ENCODE results near the gene DNMT3L. TPM values are rescaled to one million over a fixed set of nuclear protein-coding genes. Genes with fewer than 3 reads are reported as not detected.
"Not testable (repeated sequence)": the region's sequence is repeated elsewhere in the genome, so short reads cannot be mapped to it uniquely, and the experiment has no call there.

Gene DNMT3L
- total and polyA plus RNA-seq, 2 experiments from 2014 or later: not detected

DNA sequence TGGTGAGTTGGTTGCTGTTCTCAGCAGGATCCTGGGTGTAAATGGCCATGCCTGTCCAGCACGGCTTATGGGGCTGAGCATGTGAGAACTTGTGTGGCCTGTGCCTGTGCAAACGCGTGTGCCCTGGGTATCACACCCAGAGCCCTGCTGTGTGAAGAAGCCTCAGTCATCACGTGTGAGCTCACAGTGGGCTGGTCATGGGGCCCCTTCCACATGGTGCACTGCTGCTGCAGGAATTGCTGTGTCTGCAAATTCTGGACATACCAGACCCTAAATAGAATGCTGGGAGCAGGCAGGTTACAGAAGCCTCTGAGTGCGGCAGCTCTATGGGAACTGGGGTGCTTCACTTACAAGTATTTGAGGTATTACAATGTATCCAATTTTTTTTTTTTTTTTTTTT lies 38.4 kb downstream of the DNMT3L start:
- not testable (repeated sequence) for H3K9me3 ChIP-seq (ENCODE audit: low read depth); H3K4me3 ChIP-seq; H3K4me1 ChIP-seq (ENCODE audit: low read depth); DNase-seq (ENCODE audit: low read depth in 1 of 2, low spot score in 1 of 2); H3K27me3 ChIP-seq; H3K36me3 ChIP-seq; H3K27ac ChIP-seq

DNA sequence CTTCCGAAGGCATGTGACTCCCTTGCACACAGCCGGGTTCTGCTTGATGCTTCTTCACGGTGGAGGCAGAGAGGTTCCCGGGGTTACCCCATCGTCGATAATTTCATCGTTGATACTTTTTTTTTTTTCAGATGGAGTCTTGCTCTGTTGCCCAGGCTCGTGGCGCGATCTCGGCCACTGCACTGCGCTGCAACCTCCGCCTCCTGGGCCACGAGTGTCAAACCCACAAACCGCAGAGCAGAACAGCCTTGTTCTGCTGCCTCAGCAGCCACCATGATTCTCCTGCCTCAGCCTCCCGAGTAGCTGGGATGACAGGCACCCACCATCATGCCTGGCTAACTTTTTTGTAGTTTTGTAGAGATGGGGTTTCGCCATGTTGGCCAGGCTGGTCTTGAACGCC lies 41.0 kb downstream of the DNMT3L start:
- not testable (repeated sequence) for H3K4me3 ChIP-seq; H3K9me3 ChIP-seq (ENCODE audit: low read depth); H3K36me3 ChIP-seq; H3K27me3 ChIP-seq; H3K4me1 ChIP-seq (ENCODE audit: low read depth); DNase-seq (ENCODE audit: low read depth in 1 of 2, low spot score in 1 of 2); H3K27ac ChIP-seq

DNA sequence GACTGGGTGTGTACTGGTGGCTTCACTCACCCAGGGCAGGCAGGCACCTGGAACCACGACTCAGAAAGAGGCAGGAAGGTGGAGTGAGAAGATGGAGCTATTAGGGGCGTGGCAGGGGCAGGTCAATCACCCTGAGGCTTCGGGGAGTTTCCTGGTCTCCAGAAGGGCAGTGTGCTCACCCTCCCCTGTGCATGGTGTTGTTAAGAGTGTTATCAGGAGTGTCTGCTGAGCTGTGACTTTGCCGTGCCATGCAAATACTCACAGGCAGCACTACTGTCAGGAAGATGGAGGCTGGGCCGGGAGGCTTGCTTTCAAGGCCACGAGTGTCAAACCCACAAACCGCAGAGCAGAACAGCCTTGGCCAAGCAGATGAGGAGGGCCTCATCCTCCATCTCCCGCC lies 43.2 kb downstream of the DNMT3L start:
- H3K4me3 ChIP-seq; H3K4me1 ChIP-seq (ENCODE audit: low read depth); DNase-seq (ENCODE audit: low read depth in 1 of 2, low spot score in 1 of 2); H3K27me3 ChIP-seq; H3K27ac ChIP-seq; H3K9me3 ChIP-seq (ENCODE audit: low read depth); H3K36me3 ChIP-seq: not testable (repeated sequence)

DNA sequence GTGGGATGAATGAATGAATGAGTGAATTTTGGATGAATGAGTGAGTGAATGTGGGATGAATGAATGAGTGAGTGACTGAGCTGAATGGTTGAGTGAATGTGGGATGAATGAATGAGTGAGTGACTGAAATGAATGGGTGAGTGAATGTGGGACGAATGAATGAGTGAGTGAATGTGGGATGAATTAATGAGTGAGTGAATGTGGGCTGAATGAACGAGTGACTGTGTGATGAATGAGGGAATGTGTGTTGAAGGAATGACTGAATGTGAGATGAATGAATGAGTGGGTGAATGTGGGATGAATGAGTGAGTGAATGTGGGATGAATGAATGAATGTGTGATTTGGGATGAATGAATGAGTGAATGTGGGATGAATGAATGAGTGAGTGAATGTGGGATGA lies 49.7 kb downstream of the DNMT3L start:
- not testable (repeated sequence) for H3K9me3 ChIP-seq (ENCODE audit: low read depth); H3K36me3 ChIP-seq; H3K27ac ChIP-seq; H3K27me3 ChIP-seq; DNase-seq (ENCODE audit: low read depth in 1 of 2, low spot score in 1 of 2); H3K4me1 ChIP-seq (ENCODE audit: low read depth); H3K4me3 ChIP-seq

DNA sequence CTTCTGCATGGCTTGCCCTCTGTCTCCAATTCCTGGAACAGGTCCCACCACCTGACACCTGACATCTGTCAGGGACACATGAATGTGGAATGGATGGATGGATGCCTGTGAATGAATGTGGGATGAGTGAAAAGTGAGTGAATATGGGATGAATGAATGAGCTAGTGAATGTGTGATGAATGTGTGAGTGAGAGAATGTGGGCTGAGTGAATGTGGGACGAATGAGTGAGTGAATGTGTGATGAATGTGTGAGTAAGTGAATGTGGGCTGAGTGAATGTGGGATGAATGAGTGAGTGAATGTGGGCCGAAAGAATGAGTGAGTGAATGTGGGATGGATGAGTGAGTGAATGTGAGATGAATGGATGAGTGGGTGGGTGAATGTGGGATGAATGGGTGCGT lies 50.1 kb downstream of the DNMT3L start:
- not testable (repeated sequence) for DNase-seq (ENCODE audit: low read depth in 1 of 2, low spot score in 1 of 2); H3K27me3 ChIP-seq; H3K4me1 ChIP-seq (ENCODE audit: low read depth); H3K36me3 ChIP-seq; H3K27ac ChIP-seq; H3K9me3 ChIP-seq (ENCODE audit: low read depth); H3K4me3 ChIP-seq

DNA sequence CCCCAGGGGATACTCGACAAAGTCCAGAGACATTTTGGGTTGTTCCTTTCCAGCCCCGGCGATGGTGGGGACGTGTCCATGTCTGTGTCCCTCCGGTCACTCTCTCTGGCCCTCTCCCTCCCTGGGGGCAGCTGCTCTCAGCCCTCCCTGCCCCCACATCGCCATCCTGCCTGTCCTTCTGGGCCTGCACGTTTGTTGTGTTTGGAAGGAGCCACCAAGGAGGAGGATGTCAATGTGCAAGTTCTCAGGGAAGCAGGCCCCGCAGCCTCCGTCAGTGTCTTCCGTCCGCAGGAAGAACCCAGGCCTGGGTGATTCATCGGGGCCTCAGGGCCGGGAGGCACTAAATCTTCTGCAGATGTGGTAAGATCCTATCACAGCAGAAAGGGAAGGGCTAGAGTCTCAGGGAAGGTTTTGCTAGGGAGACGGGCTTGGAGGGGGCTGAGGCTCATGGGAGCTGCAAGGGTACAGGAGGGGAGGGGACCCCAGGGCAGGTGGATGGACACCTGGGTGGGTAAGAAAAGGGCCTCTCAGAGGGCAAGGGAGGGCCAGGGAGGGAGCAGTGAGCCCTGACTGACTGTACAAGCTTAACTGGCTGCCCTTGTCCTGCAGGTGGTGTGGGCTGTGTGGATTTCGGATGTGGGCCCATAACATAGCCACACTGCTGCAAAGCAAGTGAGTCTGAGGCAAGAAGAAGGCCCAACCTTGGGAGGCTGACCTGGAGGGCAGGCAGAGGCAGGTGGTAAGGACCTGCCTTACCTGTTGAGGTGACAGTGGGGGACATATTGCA lies 53.6 kb downstream of the DNMT3L start:
- not testable (repeated sequence) for H3K4me1 ChIP-seq (ENCODE audit: low read depth); DNase-seq (ENCODE audit: low read depth in 1 of 2, low spot score in 1 of 2); H3K4me3 ChIP-seq; H3K27ac ChIP-seq; H3K9me3 ChIP-seq (ENCODE audit: low read depth); H3K36me3 ChIP-seq; H3K27me3 ChIP-seq

DNA sequence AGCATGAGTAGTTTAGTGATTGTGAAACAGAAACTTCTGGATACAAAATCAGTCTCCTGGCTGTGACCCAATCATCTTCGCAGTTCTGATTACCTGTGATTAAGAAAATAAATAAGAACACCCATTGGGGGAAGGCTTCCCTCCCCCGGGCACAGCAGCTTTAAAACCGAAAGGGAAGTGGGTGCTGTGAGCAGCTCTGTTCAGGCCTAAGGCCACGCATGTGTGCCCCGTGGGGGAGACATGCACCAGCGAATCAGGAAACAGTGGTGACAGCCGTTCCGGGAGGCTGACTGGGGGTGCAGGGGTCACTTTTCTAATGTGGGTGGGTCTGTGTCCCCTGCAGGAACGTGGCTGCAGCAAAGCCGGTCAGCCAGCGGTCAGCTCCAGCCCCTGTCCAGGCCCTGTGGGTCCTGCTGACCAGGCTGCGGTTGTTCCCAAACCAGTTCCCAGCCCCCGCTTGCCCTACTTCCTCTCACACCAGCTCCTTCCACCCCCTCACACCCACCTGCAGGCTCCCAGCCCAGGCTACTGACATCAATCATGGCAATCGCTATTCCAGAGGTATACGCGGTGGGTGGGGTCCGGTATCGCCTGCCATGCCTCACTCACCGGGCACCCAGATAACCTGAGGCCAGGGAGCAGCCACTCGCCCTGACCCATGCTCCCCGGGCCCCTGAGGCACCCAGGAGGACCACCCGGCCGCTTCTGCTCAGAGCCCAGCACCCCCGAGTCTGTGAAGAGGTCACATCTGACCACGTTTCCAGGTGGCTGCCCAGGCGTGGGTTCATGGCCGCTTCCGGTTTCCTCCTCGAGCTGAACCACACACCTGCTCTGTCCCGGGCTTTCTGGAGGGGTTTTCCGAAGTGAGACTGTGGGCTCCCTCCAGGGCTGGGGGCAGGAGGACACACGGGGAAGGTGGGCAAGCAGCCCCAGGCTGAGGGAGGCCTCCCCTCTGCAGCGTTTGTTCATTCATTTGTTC lies 54.7 kb downstream of the DNMT3L start:
- H3K27me3 ChIP-seq; H3K36me3 ChIP-seq; DNase-seq (ENCODE audit: low read depth in 1 of 2, low spot score in 1 of 2); H3K4me3 ChIP-seq; H3K9me3 ChIP-seq (ENCODE audit: low read depth); H3K4me1 ChIP-seq (ENCODE audit: low read depth); H3K27ac ChIP-seq: not testable (repeated sequence)

DNA sequence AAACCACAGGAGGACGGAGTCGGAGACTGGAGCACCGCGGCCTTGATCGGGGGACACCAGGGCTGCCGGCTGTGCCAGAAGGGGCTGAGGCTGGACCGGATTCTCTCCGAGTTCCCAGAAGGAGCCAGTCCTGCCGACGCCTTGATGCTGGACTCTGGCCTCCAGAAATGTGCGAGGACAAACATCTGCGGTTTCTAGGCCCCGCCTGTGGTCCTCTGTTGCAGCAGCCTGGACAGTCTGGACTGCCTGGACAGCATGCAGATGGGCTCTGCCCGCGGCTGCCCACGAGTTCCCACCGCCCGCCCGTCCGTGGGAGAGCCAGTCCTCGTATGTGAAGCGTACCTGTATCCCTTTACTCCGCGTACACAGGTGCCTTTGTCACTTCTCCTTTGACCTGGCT lies 55.5 kb downstream of the DNMT3L start:
- H3K36me3 ChIP-seq; H3K27ac ChIP-seq; DNase-seq (ENCODE audit: low read depth in 1 of 2, low spot score in 1 of 2); H3K27me3 ChIP-seq; H3K9me3 ChIP-seq (ENCODE audit: low read depth); H3K4me3 ChIP-seq; H3K4me1 ChIP-seq (ENCODE audit: low read depth): not testable (repeated sequence)

DNA sequence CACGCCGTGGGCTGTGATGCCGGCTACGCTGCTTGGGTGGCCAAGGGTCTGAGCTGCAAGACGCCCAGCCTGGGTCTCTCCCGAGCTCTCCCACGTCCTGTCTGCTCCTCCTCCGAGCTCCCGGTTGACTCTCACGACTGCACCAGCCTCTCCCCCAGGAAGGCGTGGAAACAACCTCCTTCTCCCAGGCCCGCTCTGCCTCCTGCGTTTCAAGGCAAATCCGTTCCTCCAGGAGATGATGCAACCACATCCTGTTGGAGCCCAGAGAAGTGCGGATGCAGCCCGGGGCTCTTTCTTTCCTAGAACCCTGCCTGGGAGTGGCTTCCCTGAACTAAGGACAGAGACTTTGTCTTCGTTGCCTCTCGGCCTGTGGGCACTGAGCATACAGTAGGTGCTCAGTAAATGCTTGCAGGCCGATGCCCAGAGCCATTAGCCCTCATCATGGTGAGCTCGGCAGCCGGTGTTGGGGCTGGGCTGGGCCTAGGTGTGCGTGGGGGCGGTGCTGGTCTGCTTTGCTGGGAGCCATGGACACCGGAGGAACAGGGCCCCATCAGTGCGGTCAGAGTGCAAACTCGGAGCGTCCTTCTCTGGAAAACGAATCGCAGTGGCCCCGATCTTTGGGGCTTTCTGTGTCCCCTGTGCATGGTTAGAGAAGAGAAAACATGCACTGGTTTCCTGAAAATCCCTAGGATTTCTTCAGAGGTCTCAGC lies 59.0 kb downstream of the DNMT3L start:
- H3K4me1 ChIP-seq (ENCODE audit: low read depth); H3K36me3 ChIP-seq; H3K4me3 ChIP-seq; H3K27me3 ChIP-seq; H3K27ac ChIP-seq; DNase-seq (ENCODE audit: low read depth in 1 of 2, low spot score in 1 of 2); H3K9me3 ChIP-seq (ENCODE audit: low read depth): not testable (repeated sequence)

DNA sequence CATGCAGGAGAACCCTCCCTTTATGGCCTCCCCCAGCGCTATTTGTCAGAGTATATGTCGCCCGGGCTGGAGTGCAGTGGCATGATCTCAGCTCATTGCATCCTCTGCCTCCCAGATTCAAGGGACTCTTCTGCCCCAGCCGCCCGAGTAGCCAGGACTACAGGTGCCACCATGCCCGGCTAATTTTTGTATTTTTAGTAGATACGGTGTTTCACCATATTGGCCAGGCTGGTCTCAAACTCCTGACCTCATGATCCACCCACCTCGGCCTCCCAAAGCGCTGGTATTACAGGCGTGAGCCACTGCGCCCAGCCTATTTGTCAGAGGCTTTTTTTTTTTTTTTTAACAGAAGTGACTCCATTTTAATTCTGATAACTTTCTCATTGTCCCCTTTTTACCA lies 61.7 kb downstream of the DNMT3L start:
- H3K27ac ChIP-seq; H3K9me3 ChIP-seq (ENCODE audit: low read depth); DNase-seq (ENCODE audit: low read depth in 1 of 2, low spot score in 1 of 2); H3K4me1 ChIP-seq (ENCODE audit: low read depth); H3K27me3 ChIP-seq; H3K36me3 ChIP-seq; H3K4me3 ChIP-seq: not testable (repeated sequence)
